Neural cell (in vitro differentiated cells): ENCODE measurements around the gene CADPS2. TPM values are rescaled to one million over a fixed set of nuclear protein-coding genes. Genes with fewer than 3 reads are reported as not detected.

Experiments used
- H2AFZ ChIP-seq: fragments of 200-600, 300-800 bp; sonication (generic), shearing (Covaris generic); 2 replicates; pipeline ENCODE4 v1.6.0; 2014; ENCODE audit warnings: low read depth, mild to moderate bottlenecking, antibody characterized with exemption, low read length, moderate library complexity
- H3F3A ChIP-seq: fragments of 200-600 bp; shearing (Covaris generic); 2 replicates; pipeline ENCODE4 v1.6.1; 2016; ENCODE audit warnings: mild to moderate bottlenecking, moderate library complexity, mixed read lengths, antibody characterized with exemption, low read length; ENCODE audit not compliant: insufficient read depth, poor library complexity, severe bottlenecking
- H3K27ac ChIP-seq: fragments of 200-600, 300-800 bp; sonication (generic), shearing (Covaris generic); 2 replicates; pipeline ENCODE4 v1.5.1; 2014; ENCODE audit warnings: mild to moderate bottlenecking, low read length, moderate library complexity
- H3K27me3 ChIP-seq: fragments of 300-800, 200-600 bp; sonication (generic), shearing (Covaris generic); 2 replicates; pipeline ENCODE4 v1.6.0; 2014; ENCODE audit warnings: mild to moderate bottlenecking, low read depth, low read length, moderate library complexity; ENCODE audit not compliant: insufficient read depth
- H3K36me3 ChIP-seq: fragments of 300-800, 200-600 bp; sonication (generic), shearing (Covaris generic); 2 replicates; pipeline ENCODE4 v1.5.1; 2014; ENCODE audit warnings: mild to moderate bottlenecking, antibody characterized with exemption, low read length, moderate library complexity; ENCODE audit not compliant: insufficient read depth
- H3K4me2 ChIP-seq: fragments of 300-800, 200-600 bp; sonication (generic), shearing (Covaris generic); 2 replicates; pipeline ENCODE4 v1.6.0; 2014; ENCODE audit warnings: mild to moderate bottlenecking, low read length
- H3K4me3 ChIP-seq: fragments of 300-800, 200-600 bp; sonication (generic), shearing (Covaris generic); 2 replicates; pipeline ENCODE4 v1.5.1; 2014; ENCODE audit warnings: mild to moderate bottlenecking, low read length, moderate library complexity
- H3K79me2 ChIP-seq: fragments of 200-600 bp; shearing (Covaris generic); replicated peaks from 2 replicates; pipeline ENCODE4 v1.6.0; 2014; ENCODE audit warnings: mild to moderate bottlenecking, low read length, moderate library complexity; ENCODE audit not compliant: insufficient read depth
- H3K9ac ChIP-seq: fragments of 300-800, 200-600 bp; sonication (generic), shearing (Covaris generic); 2 replicates; pipeline ENCODE4 v1.6.1; 2016; ENCODE audit warnings: mild to moderate bottlenecking, low read length, mixed read lengths
- H3K9me2 ChIP-seq: fragments of 200-600 bp; shearing (Covaris generic); 2 replicates; pipeline ENCODE4 v1.6.1; 2016; ENCODE audit warnings: mild to moderate bottlenecking, low read length, mixed read lengths; ENCODE audit not compliant: insufficient read depth
- H3K9me3 ChIP-seq: fragments of 200-600, 300-800 bp; sonication (generic), shearing (Covaris generic); 2 replicates; pipeline ENCODE4 v1.6.1; 2016; ENCODE audit warnings: mild to moderate bottlenecking, mixed run types, low read length, moderate library complexity, mixed read lengths
- H4K20me1 ChIP-seq: fragments of 200-600 bp; shearing (Covaris generic); 2 replicates; pipeline ENCODE4 v1.6.1; 2016; ENCODE audit warnings: mild to moderate bottlenecking, mixed run types; ENCODE audit not compliant: insufficient read depth
- EP300 ChIP-seq: fragments of 450-650 bp; conservative IDR thresholded peaks from 2 replicates; pipeline ENCODE4 v1.6.1; 2014; ENCODE audit warnings: antibody characterized with exemption, mild to moderate bottlenecking, moderate library complexity; ENCODE audit not compliant: poor library complexity, severe bottlenecking
- EZH2 ChIP-seq: fragments of 200-600, 300-800 bp; shearing (Covaris generic), sonication (generic); IDR thresholded peaks from 2 replicates; pipeline ENCODE4 v1.6.1; 2014; ENCODE audit warnings: antibody characterized with exemption, low read length, borderline replicate concordance, mild to moderate bottlenecking; ENCODE audit not compliant: insufficient read depth, poor library complexity, severe bottlenecking
- MXI1 ChIP-seq: fragments of 450-650 bp; conservative IDR thresholded peaks from 2 replicates; pipeline ENCODE4 v1.6.1; 2014; ENCODE audit warnings: antibody characterized with exemption, mild to moderate bottlenecking; ENCODE audit not compliant: poor library complexity, severe bottlenecking
- POLR2AphosphoS5 ChIP-seq: IDR thresholded peaks from 2 replicates; pipeline ENCODE4 v1.6.1; 2012
- RAD21 ChIP-seq: fragments of 450-650 bp; conservative IDR thresholded peaks from 2 replicates; pipeline ENCODE4 v1.6.1; 2014; ENCODE audit warnings: antibody characterized with exemption, mild to moderate bottlenecking, moderate library complexity
- SMC3 ChIP-seq: fragments of 450-650 bp; conservative IDR thresholded peaks from 2 replicates; pipeline ENCODE4 v1.6.1; 2014; ENCODE audit warnings: antibody characterized with exemption, mild to moderate bottlenecking, moderate library complexity; ENCODE audit not compliant: poor library complexity
- TAF1 ChIP-seq: IDR thresholded peaks from 2 replicates; pipeline ENCODE4 v1.6.1; 2012; ENCODE audit warnings: low read depth
- polyA plus RNA-seq: library from polyadenylated mRNA; depleted of rRNA; stranded (reverse); fragments of >200 nt; gene quantifications from 2 replicates; pipeline ENCODE4 v1.2.3, GENCODE V29; 2014
- TF ChIP-seq, protein P1 (sequence below): fragments of 450-650 bp; IDR thresholded peaks from 2 replicates; pipeline ENCODE4 v1.5.1; 2014; ENCODE audit warnings: antibody characterized with exemption, mild to moderate bottlenecking, moderate library complexity; ENCODE audit not compliant: poor library complexity, severe bottlenecking
- TF ChIP-seq, protein P2 (sequence below): IDR thresholded peaks from 2 replicates; pipeline ENCODE4 v1.6.1; 2012; ENCODE audit warnings: borderline replicate concordance

The CADPS2 gene
- polyA plus RNA-seq, 1 donor from 2014 or later, result 5.9 TPM

DNA sequence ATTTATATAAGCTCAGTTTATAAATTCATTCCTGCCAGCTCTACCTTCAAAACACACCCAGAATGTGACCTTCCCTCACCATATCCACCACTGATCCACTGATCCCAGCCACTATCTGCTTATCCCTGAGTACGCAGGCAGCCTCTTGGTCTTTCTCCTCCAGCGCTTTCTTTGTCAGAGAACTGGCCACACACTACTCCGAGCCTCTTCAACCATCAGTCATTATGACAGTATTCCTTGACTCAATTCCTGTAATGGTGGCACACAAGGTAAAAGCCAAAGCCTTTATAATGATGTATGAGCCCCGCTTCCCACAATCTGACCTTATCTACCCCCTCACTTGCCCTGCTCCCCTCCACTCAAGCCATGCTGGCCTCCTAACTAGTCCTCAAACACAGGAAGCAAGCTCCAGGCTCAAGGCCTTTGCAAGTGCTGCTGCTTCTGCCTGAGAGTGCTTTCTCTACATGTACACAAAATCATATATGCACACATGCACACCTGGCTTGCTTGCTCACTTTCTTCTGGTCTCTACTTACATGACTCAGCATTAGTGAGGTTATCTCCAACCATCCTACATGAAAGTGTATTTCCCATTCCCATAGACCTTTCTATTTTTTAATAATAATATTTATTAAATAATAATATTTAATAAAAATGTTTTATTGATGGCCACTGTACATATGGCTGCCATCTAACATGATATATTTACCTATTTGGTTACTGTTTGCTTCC lies 431.3 kb downstream of the CADPS2 start (continued):
- TF ChIP-seq SMC3 (no peak), EZH2 (no peak)

DNA sequence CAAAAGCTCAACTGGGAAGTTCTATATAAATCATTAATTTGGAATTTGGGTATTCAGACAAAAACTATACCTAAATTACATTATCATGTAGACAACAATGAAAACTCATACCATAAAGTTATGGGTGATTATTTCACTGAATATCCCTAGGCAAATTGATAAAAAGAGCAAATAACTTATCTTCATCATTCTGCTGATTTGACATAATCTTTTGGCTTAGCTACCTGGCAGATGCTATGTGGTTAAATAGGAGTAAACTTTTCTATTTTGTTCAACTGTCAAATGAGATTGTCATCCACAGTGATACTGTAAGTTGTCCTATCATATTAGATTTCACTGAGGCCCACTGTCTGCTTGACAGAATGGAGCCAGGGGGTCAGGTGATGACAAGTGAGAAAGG lies 432.8 kb downstream of the CADPS2 start:
- Histone ChIP-seq H3K9ac (no peak overlapping the region), H3K27ac (no peak overlapping the region), H3K36me3 (no peaks in the 10 kb centered on the region), H3K4me2 (no peak overlapping the region), H3F3A (no peaks in the 10 kb centered on the region), H2AFZ (no peak overlapping the region), H3K79me2 (no peaks in the 10 kb centered on the region), H4K20me1 (no peaks in the 10 kb centered on the region), H3K9me3 (no peaks in the 10 kb centered on the region), H3K4me3 (no peak overlapping the region), H3K27me3 (no peaks in the 10 kb centered on the region), H3K9me2 (no peaks in the 10 kb centered on the region)
- TF ChIP-seq EP300 (no peak), MXI1 (no peak), TAF1 (no peak), SMC3 (no peak), POLR2AphosphoS5 (no peak), RAD21 (no peak), EZH2 (no peak)
- TF ChIP-seq, protein P1, sequence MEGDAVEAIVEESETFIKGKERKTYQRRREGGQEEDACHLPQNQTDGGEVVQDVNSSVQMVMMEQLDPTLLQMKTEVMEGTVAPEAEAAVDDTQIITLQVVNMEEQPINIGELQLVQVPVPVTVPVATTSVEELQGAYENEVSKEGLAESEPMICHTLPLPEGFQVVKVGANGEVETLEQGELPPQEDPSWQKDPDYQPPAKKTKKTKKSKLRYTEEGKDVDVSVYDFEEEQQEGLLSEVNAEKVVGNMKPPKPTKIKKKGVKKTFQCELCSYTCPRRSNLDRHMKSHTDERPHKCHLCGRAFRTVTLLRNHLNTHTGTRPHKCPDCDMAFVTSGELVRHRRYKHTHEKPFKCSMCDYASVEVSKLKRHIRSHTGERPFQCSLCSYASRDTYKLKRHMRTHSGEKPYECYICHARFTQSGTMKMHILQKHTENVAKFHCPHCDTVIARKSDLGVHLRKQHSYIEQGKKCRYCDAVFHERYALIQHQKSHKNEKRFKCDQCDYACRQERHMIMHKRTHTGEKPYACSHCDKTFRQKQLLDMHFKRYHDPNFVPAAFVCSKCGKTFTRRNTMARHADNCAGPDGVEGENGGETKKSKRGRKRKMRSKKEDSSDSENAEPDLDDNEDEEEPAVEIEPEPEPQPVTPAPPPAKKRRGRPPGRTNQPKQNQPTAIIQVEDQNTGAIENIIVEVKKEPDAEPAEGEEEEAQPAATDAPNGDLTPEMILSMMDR, result no peak
- TF ChIP-seq, protein P2, sequence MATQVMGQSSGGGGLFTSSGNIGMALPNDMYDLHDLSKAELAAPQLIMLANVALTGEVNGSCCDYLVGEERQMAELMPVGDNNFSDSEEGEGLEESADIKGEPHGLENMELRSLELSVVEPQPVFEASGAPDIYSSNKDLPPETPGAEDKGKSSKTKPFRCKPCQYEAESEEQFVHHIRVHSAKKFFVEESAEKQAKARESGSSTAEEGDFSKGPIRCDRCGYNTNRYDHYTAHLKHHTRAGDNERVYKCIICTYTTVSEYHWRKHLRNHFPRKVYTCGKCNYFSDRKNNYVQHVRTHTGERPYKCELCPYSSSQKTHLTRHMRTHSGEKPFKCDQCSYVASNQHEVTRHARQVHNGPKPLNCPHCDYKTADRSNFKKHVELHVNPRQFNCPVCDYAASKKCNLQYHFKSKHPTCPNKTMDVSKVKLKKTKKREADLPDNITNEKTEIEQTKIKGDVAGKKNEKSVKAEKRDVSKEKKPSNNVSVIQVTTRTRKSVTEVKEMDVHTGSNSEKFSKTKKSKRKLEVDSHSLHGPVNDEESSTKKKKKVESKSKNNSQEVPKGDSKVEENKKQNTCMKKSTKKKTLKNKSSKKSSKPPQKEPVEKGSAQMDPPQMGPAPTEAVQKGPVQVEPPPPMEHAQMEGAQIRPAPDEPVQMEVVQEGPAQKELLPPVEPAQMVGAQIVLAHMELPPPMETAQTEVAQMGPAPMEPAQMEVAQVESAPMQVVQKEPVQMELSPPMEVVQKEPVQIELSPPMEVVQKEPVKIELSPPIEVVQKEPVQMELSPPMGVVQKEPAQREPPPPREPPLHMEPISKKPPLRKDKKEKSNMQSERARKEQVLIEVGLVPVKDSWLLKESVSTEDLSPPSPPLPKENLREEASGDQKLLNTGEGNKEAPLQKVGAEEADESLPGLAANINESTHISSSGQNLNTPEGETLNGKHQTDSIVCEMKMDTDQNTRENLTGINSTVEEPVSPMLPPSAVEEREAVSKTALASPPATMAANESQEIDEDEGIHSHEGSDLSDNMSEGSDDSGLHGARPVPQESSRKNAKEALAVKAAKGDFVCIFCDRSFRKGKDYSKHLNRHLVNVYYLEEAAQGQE, result no peak

DNA sequence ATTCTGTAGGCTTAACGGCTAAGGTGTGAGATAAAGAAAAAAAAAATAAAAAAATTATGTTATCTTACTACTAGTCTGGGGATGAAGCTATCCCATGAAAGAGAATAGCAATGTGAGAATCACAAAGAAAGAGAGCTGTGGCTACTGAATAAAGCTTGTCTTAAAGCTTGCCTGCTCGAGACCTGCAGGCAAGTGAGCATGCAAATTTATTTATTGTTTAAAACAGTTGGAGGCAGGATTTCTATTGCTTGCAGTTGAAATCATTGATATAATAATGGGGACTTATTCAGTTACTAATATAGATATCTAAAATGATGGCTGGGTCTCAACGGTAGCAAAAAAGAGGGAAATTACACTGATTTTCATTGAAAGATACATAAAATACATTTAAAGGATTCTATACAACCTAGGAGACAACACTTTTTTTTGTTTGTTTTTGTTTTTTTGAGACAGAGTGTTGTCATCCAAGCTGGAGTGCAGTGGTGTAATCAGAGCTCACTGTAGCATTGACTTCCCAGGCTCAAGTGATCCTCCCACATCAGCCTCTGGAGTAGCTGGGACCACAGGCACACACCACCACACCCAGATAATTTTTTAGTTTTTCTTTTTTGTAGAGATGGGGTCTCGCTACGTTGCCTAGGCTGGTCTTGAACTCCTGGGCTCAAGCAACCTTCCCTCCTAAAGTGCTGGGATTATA lies 437.2 kb downstream of the CADPS2 start:
- Histone ChIP-seq H3K27ac (no peak overlapping the region), H3K9me2 (no peaks in the 10 kb centered on the region), H3K27me3 (no peaks in the 10 kb centered on the region)

More for the DNA sequence above, 437.2 kb downstream of the CADPS2 start:
- Histone ChIP-seq H4K20me1 (no peaks in the 10 kb centered on the region), H3K4me2 (no peak overlapping the region), H3K4me3 (no peak overlapping the region), H3F3A (no peaks in the 10 kb centered on the region), H2AFZ (no peak overlapping the region), H3K79me2 (no peaks in the 10 kb centered on the region), H3K9me3 (no peaks in the 10 kb centered on the region), H3K9ac (no peak overlapping the region), H3K36me3 (no peaks in the 10 kb centered on the region)
- TF ChIP-seq, protein P2, result no peak
